HG03103 (cell line): ENCODE measurements around the gene GP1BA.

Source experiments
- ATAC-seq: cut with Tn5 transposase; IDR thresholded peaks from one replicate; pipeline ENCODE4 v1.9.1; 2021; ENCODE audit warnings: low read depth; ENCODE audit not compliant: unreplicated experiment

GP1BA gene

DNA sequence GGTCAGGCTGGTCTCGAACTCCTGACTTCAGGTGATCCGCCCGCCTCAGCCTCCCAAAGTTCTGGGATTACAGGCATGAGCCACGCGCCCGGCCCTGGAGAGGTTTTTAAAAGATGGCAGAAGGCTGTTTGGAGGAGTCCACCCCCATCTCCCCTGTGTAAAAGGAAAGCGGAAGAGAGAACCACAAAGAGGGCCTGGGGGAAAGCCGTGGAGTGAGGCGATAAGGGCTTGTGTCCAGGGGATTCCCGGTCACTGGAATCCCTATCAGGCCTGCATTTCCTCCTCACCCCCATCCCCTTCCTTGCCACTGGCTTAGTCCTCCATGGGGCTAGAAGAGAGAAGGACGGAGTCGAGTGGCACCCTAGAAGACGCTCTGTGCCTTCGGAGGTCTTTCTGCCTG is at the start of gene GP1BA:
TSS of gene GP1BA (plus strand) at position 315 of the 400 bp plus-strand sequence. CDS start 328 bp downstream, outside the sequence.
- ATAC-seq = no peak

GRCh38 chr17:4884489-4884888 is 47.6 kb upstream of the GP1BA start:
- ATAC-seq = no peak

DNA sequence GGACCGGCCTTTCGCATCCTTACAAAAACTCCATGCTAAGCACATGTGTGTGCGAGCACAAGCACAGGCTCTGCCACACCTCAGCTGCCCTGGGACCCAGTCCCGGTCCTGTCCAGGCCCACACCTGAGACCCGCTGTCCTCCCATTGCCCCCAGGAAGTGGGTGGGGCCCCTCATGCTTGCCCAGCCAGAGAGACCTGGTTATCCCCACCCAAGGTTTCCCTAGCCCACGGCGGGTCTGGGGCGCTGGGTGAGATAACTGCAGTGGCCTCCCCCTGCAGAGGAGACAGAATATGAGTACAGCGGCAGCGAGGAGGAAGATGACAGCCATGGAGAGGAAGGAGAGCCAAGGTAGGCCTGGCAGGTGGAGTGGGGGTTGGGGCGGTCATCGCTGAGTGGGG is 45.2 kb upstream of the GP1BA start:
- ATAC-seq = no peak

DNA sequence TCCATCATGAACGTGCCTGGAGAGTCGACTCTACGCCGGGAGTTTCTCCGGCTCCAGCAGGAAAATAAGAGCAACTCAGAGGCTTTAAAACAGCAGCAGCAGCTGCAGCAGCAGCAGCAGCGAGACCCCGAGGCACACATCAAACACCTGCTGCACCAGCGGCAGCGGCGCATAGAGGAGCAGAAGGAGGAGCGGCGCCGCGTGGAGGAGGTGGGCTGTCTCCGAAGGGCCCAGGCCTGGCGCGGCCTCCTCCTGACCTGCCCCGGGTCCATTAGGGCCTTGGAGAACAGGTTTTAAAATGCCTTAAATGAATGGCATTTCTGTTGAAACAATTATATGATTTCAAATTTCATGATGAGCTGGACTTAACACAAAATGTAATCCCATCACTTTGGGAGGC is 44.5 kb upstream of the GP1BA start:
- ATAC-seq = no peak

- no peak for ATAC-seq
These were observed 40.4 kb upstream of the GP1BA start for GRCh38 chr17:4891411-4892410.

DNA sequence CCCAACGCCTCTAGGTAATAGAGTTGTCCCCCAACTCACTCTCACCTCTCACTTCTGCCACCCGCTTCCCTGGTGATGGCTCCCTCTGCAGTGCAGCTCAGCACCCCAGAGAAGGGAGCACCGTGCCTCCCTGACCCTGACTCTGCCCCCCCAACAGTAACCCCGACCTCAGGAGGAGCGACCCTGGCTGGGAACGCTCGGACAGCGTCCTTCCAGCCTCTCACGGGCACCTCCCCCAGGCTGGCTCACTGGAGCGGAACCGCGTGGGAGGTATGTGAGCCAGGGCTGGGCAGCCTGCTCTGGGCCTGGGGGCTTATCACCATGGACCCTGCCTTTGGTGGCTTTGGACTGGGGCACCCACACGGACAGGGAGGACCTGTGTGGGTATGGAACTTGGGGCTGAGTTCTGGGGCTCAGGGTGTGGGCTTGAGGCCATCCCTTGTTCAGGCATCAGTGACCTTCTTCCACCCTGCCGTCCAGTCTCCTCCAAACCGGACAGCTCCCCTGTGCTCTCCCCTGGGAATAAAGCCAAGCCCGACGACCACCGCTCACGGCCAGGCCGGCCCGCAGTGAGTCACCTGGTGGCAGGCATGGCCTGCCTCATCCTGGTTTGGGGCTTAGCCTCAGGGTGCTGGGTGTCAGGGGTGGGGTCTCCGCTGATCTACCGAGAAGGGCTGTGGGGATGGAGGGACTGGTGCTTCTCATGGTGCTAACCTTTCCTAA is 39.4 kb upstream of the GP1BA start:
- no peak for ATAC-seq

DNA sequence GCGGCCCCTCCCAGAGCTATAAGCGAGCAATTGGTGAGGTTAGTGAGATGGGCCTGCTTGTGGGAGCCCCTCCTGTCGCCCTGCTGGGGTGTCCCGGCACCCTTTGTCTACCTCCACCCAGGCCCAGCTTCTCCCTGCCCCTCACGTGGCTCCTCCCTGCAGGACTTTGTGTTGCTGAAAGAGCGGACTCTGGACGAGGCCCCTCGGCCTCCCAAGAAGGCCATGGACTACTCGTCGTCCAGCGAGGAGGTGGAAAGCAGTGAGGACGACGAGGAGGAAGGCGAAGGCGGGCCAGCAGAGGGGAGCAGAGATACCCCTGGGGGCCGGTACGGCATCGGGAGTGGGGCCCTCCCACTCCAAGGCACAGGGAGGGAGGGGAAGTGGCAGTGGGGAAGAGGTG is 38.8 kb upstream of the GP1BA start:
- ATAC-seq = no peak

GRCh38 chr17:4893721-4894560 is 38.1 kb upstream of the GP1BA start:
- ATAC-seq = no peak

- no peak for ATAC-seq
These were observed 37.0 kb upstream of the GP1BA start for GRCh38 chr17:4895121-4895520.

GRCh38 chr17:4895657-4896331 is 36.3 kb upstream of the GP1BA start:
- ATAC-seq = no peak

DNA sequence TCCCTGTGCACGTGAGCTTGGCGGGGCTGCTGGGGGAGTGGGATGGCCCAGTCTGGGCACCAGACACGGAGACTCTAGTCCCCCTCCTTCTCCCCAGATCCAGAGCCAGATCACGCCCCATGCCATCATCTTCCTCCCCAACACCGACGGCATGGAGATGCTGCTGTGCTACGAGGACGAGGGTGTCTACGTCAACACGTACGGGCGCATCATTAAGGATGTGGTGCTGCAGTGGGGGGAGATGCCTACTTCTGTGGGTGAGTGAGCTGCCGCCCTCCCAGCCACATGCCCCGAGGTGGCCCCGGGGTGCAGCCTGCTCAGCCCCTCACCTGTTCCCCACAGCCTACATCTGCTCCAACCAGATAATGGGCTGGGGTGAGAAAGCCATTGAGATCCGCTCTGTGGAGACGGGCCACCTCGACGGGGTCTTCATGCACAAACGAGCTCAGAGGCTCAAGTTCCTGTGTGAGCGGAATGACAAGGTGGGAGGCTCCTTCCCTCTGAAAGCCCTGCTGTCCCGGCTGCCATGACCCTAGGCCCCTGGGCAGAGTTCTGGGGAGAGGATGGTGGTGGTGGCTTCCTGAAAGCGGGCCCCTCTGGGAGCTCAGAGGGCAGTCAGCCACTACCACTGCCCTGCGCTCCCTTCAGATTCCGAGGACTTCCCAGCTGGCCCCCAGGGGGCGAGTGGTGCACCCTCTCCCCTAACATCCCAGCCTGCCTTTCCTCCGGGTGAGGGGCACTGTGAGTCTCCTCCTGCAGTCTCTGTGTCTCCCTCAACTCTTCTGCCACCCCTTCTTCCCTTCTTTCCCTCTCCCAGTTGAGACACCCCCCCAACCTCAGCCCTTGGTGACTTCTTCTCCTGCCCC is 35.5 kb upstream of the GP1BA start:
- ATAC-seq = no peak

DNA sequence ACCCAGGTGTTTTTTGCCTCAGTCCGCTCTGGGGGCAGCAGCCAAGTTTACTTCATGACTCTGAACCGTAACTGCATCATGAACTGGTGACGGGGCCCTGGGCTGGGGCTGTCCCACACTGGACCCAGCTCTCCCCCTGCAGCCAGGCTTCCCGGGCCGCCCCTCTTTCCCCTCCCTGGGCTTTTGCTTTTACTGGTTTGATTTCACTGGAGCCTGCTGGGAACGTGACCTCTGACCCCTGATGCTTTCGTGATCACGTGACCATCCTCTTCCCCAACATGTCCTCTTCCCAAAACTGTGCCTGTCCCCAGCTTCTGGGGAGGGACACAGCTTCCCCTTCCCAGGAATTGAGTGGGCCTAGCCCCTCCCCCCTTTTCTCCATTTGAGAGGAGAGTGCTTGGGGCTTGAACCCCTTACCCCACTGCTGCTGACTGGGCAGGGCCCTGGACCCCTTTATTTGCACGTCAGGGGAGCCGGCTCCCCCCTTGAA is 34.8 kb upstream of the GP1BA start:
- no peak for ATAC-seq

DNA sequence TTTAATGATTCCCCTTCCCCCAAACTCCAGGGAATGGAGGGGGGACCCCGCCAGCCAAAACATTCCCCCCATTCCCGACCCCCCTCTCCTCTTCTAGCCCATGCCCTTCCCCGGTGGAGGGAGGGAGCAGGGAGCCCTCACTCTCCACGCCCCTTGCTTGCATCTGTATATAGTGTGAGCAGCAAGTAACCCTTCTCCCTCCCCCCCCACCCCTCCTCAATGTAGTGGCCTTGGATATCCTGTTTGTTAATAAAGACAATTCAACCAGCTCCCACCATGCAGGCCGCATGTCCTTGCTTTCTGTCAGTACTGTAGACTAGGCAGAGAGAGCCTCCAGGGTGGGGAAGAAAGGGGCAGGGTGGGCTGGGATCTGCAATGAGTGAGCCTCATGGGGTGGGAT is 34.3 kb upstream of the GP1BA start:
- ATAC-seq = no peak

GRCh38 chr17:4898351-4898750 is 33.7 kb upstream of the GP1BA start:
- no peak for ATAC-seq

DNA sequence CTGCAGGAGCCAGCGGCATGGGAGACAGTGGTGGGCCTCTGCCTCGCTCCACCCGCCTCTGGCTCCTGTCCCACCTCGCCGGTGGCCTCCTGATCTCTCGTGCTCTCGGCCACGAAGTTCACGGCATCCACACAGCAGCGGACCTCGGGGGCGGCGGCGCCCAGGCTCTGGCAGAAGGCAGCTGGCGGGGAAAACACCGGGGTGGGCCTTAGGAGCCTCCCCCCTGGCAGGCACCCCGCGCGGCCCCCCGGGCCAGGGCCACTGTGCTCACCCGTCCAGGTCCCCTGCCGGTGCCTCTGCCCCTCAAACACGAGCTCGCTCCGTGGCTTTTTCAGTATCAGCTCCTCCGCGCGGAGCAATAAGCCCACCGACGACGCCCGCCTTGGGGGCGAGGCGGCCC is 33.1 kb upstream of the GP1BA start:
- ATAC-seq = no peak

- peak; percentile 43 for ATAC-seq
These were observed 32.5 kb upstream of the GP1BA start, which contains the start of gene C17orf107 for GRCh38 chr17:4899341-4900230. TSS of gene C17orf107 (plus strand) at chr17:4899536. CDS start at chr17:4899763, 227 bp downstream.

DNA sequence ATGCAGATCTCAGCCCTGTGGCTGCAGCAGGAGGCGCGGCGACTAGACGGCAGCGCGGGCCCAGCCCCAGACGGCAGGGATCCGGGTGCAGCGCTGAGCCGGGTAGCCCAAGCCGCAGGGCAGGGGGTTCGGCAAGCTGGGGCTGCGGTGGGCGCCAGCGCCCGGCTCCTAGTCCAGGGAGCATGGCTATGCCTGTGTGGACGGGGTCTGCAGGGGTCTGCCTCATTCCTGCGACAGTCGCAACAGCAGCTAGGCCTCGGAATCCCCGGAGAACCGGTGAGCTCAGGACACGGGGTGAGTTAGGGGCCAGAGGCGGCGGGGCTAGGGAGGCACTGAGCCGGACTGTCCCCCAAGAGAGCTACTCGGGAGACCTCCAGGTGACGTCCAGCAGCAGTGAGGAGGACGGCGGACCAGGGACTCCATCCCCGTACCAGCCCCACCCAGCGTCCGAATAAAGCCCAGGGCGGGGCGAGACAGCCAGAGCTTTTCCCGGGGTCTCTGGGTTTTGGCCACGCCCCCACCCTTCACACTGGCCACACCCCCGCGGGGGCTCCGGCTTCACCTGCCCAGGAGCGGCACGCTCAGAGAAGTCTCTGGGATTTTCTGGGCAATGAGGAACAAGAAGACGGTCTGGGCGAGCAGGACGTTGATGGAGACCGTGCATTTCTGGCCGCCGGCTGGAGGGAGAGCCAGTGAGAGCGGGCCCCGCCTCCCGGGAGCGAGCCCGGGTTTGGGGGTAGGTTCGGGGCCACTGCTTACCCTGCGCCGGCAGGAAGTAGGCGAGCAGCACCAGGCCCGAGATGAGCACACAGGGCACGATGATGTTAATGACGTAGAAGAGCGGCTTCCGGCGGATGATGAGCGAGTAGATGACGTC is 31.6 kb upstream of the GP1BA start:
- no peak for ATAC-seq
